Mesendoderm (in vitro differentiated cells): ENCODE data around the gene CNTN4.

Experiments used
- DNase-seq: peaks from one replicate; pipeline ENCODE4 v3.0.0; 2013
- H2AK5ac ChIP-seq: 2 replicates; pipeline ENCODE4 v1.6.1; 2013; ENCODE audit warnings: low read length, inconsistent platforms
- H2BK120ac ChIP-seq: 2 replicates; pipeline ENCODE4 v1.6.1; 2013; ENCODE audit warnings: low read depth, mild to moderate bottlenecking, low read length, moderate library complexity, mixed read lengths
- H2BK15ac ChIP-seq: replicated peaks from 2 replicates; pipeline ENCODE4 v1.6.1; 2013; ENCODE audit warnings: low read depth, mild to moderate bottlenecking, moderate library complexity
- H2BK5ac ChIP-seq: 2 replicates; pipeline ENCODE4 v1.6.1; 2013; ENCODE audit warnings: low read length, inconsistent platforms
- H3K18ac ChIP-seq: 2 replicates; pipeline ENCODE4 v1.6.1; 2013; ENCODE audit warnings: mild to moderate bottlenecking, low read length, mixed read lengths
- H3K23ac ChIP-seq: one replicate; pipeline ENCODE4 v1.6.1; 2013; ENCODE audit warnings: low read length
- H3K27ac ChIP-seq: 2 replicates; pipeline ENCODE4 v1.5.1; 2013; ENCODE audit warnings: low read depth, mild to moderate bottlenecking, inconsistent platforms, low read length, moderate library complexity
- H3K27me3 ChIP-seq: 2 replicates; pipeline ENCODE4 v1.6.1; 2013; ENCODE audit warnings: low read length, control low read depth, mild to moderate bottlenecking, inconsistent platforms; ENCODE audit not compliant: insufficient read depth, poor library complexity
- H3K36me3 ChIP-seq: 2 replicates; pipeline ENCODE4 v1.6.1; 2013; ENCODE audit warnings: low read length, inconsistent platforms; ENCODE audit not compliant: control insufficient read depth, insufficient read depth
- H3K4ac ChIP-seq: one replicate; pipeline ENCODE4 v1.6.1; 2013; ENCODE audit warnings: low read depth, mild to moderate bottlenecking, low read length, moderate library complexity
- H3K4me1 ChIP-seq: 2 replicates; pipeline ENCODE4 v1.6.1; 2013; ENCODE audit warnings: low read depth, low read length, inconsistent platforms; ENCODE audit not compliant: control insufficient read depth
- H3K4me2 ChIP-seq: 2 replicates; pipeline ENCODE4 v1.6.1; 2013; ENCODE audit warnings: low read length
- H3K4me3 ChIP-seq: 2 replicates; pipeline ENCODE4 v1.5.1; 2013; ENCODE audit warnings: mild to moderate bottlenecking, low read length
- H3K56ac ChIP-seq: one replicate; pipeline ENCODE4 v1.6.1; 2013; ENCODE audit warnings: low read length
- H3K79me1 ChIP-seq: 2 replicates; pipeline ENCODE4 v1.6.1; 2013; ENCODE audit warnings: low read length, inconsistent platforms
- H3K79me2 ChIP-seq: 2 replicates; pipeline ENCODE4 v1.6.1; 2013; ENCODE audit warnings: mild to moderate bottlenecking, low read length; ENCODE audit not compliant: control insufficient read depth, insufficient read depth
- H3K9ac ChIP-seq: 2 replicates; pipeline ENCODE4 v1.6.1; 2013; ENCODE audit warnings: low read length, inconsistent platforms
- H4K5ac ChIP-seq: one replicate; pipeline ENCODE4 v1.6.1; 2013; ENCODE audit warnings: low read length
- H4K8ac ChIP-seq: one replicate; pipeline ENCODE4 v1.6.1; 2013; ENCODE audit warnings: low read depth, mild to moderate bottlenecking, control low read depth, low read length, moderate library complexity
- WGBS: extraction: QIAGEN DNeasy Blood & Tissue Kit; methylation state at CpG from one replicate; pipeline ENCODE4 v1.1.7; 2013; ENCODE audit warnings: low lambda C conversion rate, missing lambda C conversion rate; ENCODE audit not compliant: insufficient coverage; ENCODE audit errors: extremely low coverage; 5-methylcytosine and 5-hydroxymethylcytosine counted together

The CNTN4 gene

DNA sequence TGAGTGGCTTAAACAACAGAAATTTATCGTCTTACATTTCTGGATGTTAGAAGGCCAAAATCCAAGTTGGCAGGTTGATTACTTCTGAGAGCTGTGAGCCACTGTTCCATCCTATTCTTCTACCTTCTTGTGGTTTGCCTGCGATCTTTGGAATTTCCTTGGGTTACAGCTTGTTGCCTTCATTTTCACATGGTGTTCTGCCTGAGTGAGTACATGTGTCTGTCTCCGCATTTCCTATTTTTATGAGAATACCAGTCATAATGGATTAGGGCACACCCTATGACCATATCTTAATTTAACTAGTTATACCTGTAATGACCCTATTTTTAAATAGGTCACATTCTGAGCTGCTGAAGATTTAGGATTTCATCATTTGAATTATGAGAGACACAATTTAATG, 294.3 kb downstream of the CNTN4 start:
- Histone ChIP-seq H3K4me1 (no peaks in the 10 kb centered on the region), H3K27ac (no peak overlapping the region), H3K79me2 (no peaks in the 10 kb centered on the region), H3K9ac (no peak overlapping the region), H2BK120ac (no peak overlapping the region), H2AK5ac (no peak overlapping the region), H3K36me3 (no peaks in the 10 kb centered on the region), H3K18ac (no peak overlapping the region), H4K8ac (no peak overlapping the region), H2BK5ac (no peak overlapping the region), H3K4ac (no peak overlapping the region), H3K27me3 (no peaks in the 10 kb centered on the region), H3K56ac (no peak overlapping the region), H3K4me2 (no peak overlapping the region), H3K4me3 (no peak overlapping the region), H2BK15ac (no peak overlapping the region), H3K79me1 (no peaks in the 10 kb centered on the region), H4K5ac (no peak overlapping the region), H3K23ac (no peak overlapping the region)
- DNase-seq, result no peak
- WGBS, result no CpG with 5 or more reads among the region's 3 CpGs

DNA sequence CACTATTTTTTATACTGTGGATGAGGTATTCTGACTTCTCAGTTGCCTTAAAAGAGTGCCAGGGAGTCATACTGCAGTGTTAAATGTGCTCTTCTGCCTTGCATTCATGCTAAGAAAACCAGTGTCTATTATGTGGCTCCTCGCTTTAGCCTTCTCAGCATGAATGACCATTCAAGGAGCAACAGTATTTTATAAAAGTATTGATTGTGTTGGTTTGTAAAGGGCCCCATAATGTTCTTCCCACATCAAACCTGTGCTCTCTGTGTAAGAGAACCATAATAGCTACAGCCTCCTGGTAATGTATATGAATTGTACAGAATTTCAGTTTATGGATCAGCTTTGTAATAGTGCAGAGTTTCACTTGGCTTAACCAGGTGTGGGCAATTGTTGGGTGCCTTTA, 316.4 kb downstream of the CNTN4 start:
- H3K56ac ChIP-seq, result no peak overlapping the region
- no peak overlapping the region for H3K23ac ChIP-seq
- DNase-seq, result no peak
- H2AK5ac ChIP-seq, result no peak overlapping the region
- no peak overlapping the region for H3K27ac ChIP-seq
- WGBS, result no CpG with 5 or more reads among the region's 1 CpG
- no peak overlapping the region for H4K5ac ChIP-seq
- no peaks in the 10 kb centered on the region for H3K4me1 ChIP-seq
- no peak overlapping the region for H4K8ac ChIP-seq
- no peak overlapping the region for H3K4me3 ChIP-seq
- no peak overlapping the region for H3K18ac ChIP-seq
- H3K79me1 ChIP-seq, result no peaks in the 10 kb centered on the region
- no peaks in the 10 kb centered on the region for H3K79me2 ChIP-seq
- H3K4ac ChIP-seq, result no peak overlapping the region
- H3K9ac ChIP-seq, result no peak overlapping the region
- H3K4me2 ChIP-seq, result no peak overlapping the region
- no peaks in the 10 kb centered on the region for H3K36me3 ChIP-seq
- no peaks in the 10 kb centered on the region for H3K27me3 ChIP-seq
- no peak overlapping the region for H2BK15ac ChIP-seq
- H2BK120ac ChIP-seq, result no peak overlapping the region
- no peak overlapping the region for H2BK5ac ChIP-seq

DNA sequence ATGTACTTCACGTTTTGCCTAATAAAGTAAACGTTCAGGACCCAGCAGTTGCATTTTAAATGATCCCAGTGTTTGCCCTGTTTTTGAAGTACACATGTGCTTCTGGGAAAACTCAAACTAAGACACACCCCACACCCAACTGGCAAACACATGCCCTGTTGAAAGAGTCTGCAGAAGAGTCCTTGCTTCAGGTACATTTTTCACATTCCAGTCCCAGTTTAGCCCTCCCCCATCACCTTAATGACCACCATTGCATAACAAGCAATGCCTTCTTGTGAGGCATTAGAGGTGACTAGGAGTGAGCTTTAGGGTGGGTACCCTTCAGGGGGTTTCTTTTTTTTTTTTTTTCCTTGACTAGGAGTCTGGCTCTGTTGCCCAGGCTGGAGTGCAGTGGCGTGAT, 322.3 kb downstream of the CNTN4 start:
- Histone ChIP-seq H3K9ac (no peak overlapping the region), H4K5ac (no peak overlapping the region), H2BK15ac (no peak overlapping the region), H3K4me3 (no peak overlapping the region), H3K79me2 (no peaks in the 10 kb centered on the region), H3K18ac (no peak overlapping the region), H3K4ac (no peak overlapping the region), H4K8ac (no peak overlapping the region), H2AK5ac (no peak overlapping the region), H3K27ac (no peak overlapping the region), H3K4me1 (no peaks in the 10 kb centered on the region), H3K4me2 (no peak overlapping the region), H3K27me3 (no peaks in the 10 kb centered on the region), H3K36me3 (no peaks in the 10 kb centered on the region), H3K79me1 (no peaks in the 10 kb centered on the region), H2BK5ac (no peak overlapping the region), H2BK120ac (no peak overlapping the region), H3K23ac (no peak overlapping the region), H3K56ac (no peak overlapping the region)
- DNase-seq, result peak; percentile 74
- no CpG with 5 or more reads among the region's 3 CpGs for WGBS

DNA sequence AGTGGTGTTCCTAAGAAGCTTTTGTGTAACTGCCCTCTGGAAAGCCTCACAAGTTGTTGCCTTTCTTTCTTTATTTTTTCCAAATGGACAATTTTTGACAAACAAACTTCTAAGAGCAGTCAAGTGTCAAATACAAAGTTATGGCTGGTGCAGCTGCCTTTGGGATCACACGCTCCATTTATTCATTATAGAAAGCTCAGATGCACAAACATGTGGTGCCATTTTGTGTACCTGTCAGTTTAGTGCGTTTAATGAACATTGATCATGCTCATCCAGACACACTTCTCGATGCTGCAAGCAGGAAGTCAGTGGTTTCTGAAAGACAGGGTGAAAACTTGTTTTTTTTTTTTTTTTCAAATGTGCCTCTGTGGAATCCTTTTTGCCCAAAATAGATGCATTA, 324.5 kb downstream of the CNTN4 start:
- Histone ChIP-seq H3K9ac (no peak overlapping the region), H4K8ac (no peak overlapping the region), H3K23ac (no peak overlapping the region), H3K36me3 (no peaks in the 10 kb centered on the region), H2BK15ac (no peak overlapping the region), H3K27ac (no peak overlapping the region), H2BK120ac (no peak overlapping the region), H2BK5ac (no peak overlapping the region), H3K18ac (no peak overlapping the region), H3K4me1 (no peaks in the 10 kb centered on the region), H3K4me2 (no peak overlapping the region), H2AK5ac (no peak overlapping the region), H3K4me3 (no peak overlapping the region), H3K27me3 (no peaks in the 10 kb centered on the region), H4K5ac (no peak overlapping the region), H3K79me1 (no peaks in the 10 kb centered on the region), H3K4ac (no peak overlapping the region), H3K56ac (no peak overlapping the region), H3K79me2 (no peaks in the 10 kb centered on the region)
- DNase-seq, result no peak
- WGBS, result no CpG with 5 or more reads among the region's 3 CpGs

DNA sequence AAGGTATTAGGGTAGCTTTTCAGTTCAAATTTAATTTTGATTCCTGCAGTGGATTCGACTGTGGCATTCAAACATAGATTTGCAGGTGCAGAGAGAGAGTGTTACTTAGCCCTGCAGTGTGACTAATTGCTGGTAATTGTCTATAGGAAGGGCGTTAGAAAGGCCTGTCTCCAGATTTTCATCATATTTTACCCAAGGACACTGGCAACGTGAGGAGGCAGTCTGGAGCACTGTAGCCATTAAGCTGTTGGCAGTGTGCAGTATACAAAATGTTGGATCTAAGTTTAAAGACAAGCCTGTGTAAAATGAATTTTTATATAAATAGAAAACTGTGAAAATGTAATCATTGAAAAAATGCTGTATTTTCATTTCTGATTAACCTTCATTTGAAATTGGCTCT, 342.9 kb downstream of the CNTN4 start:
- Histone ChIP-seq H4K5ac (no peak overlapping the region), H3K79me1 (no peaks in the 10 kb centered on the region), H3K18ac (no peak overlapping the region), H3K27ac (no peak overlapping the region), H3K9ac (no peak overlapping the region), H3K79me2 (no peaks in the 10 kb centered on the region), H3K4ac (no peak overlapping the region), H4K8ac (no peak overlapping the region), H3K36me3 (no peaks in the 10 kb centered on the region), H3K56ac (no peak overlapping the region), H3K4me1 (no peaks in the 10 kb centered on the region), H2BK120ac (no peak overlapping the region), H2BK15ac (no peak overlapping the region), H3K27me3 (no peaks in the 10 kb centered on the region), H3K4me3 (no peak overlapping the region), H2AK5ac (no peak overlapping the region), H3K4me2 (no peak overlapping the region), H2BK5ac (no peak overlapping the region), H3K23ac (no peak overlapping the region)
- WGBS, result no CpG with 5 or more reads among the region's 3 CpGs
- no peak for DNase-seq

DNA sequence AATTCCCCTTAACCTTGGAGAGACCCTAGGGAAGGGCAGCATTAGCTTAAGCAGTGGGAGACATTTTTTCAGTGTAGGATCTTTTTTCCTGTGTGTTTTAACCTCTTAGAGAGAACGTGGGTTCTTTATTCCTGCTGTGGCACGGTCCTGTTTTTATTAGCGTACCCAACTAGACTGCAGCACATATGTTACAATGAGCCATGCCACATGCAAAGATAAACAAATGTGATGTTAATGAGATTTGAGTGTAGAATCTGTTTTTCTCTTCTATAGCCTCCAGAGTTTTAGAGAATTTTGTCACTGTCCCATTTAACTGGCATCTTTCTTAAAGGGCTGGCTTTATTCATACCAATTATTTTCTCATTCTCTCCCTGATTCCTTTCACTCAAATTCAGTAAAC, 347.5 kb downstream of the CNTN4 start:
- no CpG with 5 or more reads among the region's 3 CpGs for WGBS
- H2BK5ac ChIP-seq, result no peak overlapping the region
- H3K4me1 ChIP-seq, result no peaks in the 10 kb centered on the region
- H3K27me3 ChIP-seq, result no peaks in the 10 kb centered on the region
- H3K27ac ChIP-seq, result no peak overlapping the region
- H3K56ac ChIP-seq, result no peak overlapping the region
- H3K4ac ChIP-seq, result no peak overlapping the region
- no peak overlapping the region for H2BK15ac ChIP-seq
- no peaks in the 10 kb centered on the region for H3K36me3 ChIP-seq
- H3K18ac ChIP-seq, result no peak overlapping the region
- H3K79me1 ChIP-seq, result no peaks in the 10 kb centered on the region
- H3K9ac ChIP-seq, result no peak overlapping the region
- no peak overlapping the region for H2BK120ac ChIP-seq
- no peak for DNase-seq
- no peak overlapping the region for H3K4me3 ChIP-seq
- H3K79me2 ChIP-seq, result no peaks in the 10 kb centered on the region
- no peak overlapping the region for H4K5ac ChIP-seq
- H2AK5ac ChIP-seq, result no peak overlapping the region
- no peak overlapping the region for H3K4me2 ChIP-seq
- H4K8ac ChIP-seq, result no peak overlapping the region
- H3K23ac ChIP-seq, result no peak overlapping the region
